ENCODE results near the gene RAVER2.

- TF ChIP-seq POLR2AphosphoS5 (IDR thresholded peaks at IDR 0.05; ENCODE audit: low read depth, low read length) = no peak
- no peak for TF ChIP-seq CTCF (IDR thresholded peaks at IDR 0.05)
- TF ChIP-seq REST (IDR thresholded peaks at IDR 0.05; ENCODE audit: insufficient read depth in 1 of 2, low read depth in 2 of 2, low read length in 1 of 2) = no peak
- no peak for TF ChIP-seq SIN3A (IDR thresholded peaks at IDR 0.05; ENCODE audit: borderline replicate concordance, insufficient read depth, low read depth, low read length)
Observed at GRCh38 chr1:64878090-64878489, 133.2 kb downstream of the RAVER2 start.
